GM12878 (cell line): ENCODE data around the gene PPARD. TPM values are rescaled to one million over a fixed set of nuclear protein-coding genes. Genes with fewer than 3 reads are reported as not detected.

ENCODE experiments used
- BHLHE40 ChIP-seq, 2 experiments: fragments of 450-650 bp in 1 of 2; IDR thresholded peaks; 2 replicates each; pipeline ENCODE4 v1.6.1; 2011 to 2017; ENCODE audit warnings: low read depth in 2 of 2, borderline replicate concordance in 1 of 2, improper control_type of control experiment in 1 of 2, low read length in 1 of 2, mild to moderate bottlenecking in 1 of 2
- BRCA1 ChIP-seq: IDR thresholded peaks from 2 replicates; pipeline ENCODE4 v1.6.1; 2011; ENCODE audit warnings: low read depth, low read length, improper control_type of control experiment
- DPF2 ChIP-seq: fragments of 450-650 bp; IDR thresholded peaks from 2 replicates; pipeline ENCODE4 v1.6.1; 2017; ENCODE audit warnings: mild to moderate bottlenecking
- HDGF ChIP-seq: fragments of 450-650 bp; IDR thresholded peaks from 2 replicates; pipeline ENCODE4 v1.6.1; 2016; ENCODE audit warnings: antibody characterized with exemption
- IKZF2 ChIP-seq, 2 experiments: fragments of 450-650 bp; IDR thresholded peaks; 2 replicates each; pipeline ENCODE4 v1.6.1; 2017; ENCODE audit warnings: mild to moderate bottlenecking in 2 of 2, moderate library complexity in 2 of 2
- LARP7 ChIP-seq: fragments of 450-650 bp; IDR thresholded peaks from 2 replicates; pipeline ENCODE4 v1.6.1; 2017; ENCODE audit warnings: mild to moderate bottlenecking
- MAX ChIP-seq: IDR thresholded peaks from 2 replicates; pipeline ENCODE4 v1.6.1; 2012; ENCODE audit warnings: low read depth, low read length, improper control_type of control experiment
- NFXL1 ChIP-seq: fragments of 450-650 bp; IDR thresholded peaks from 2 replicates; pipeline ENCODE4 v1.6.1; 2017; ENCODE audit warnings: antibody characterized with exemption, mild to moderate bottlenecking, borderline replicate concordance
- PML ChIP-seq: IDR thresholded peaks from 2 replicates; pipeline ENCODE4 v1.6.1; 2012; ENCODE audit warnings: low read length, inconsistent platforms
- RAD21 ChIP-seq: IDR thresholded peaks from 2 replicates; pipeline ENCODE4 v1.6.1; 2011; ENCODE audit warnings: mild to moderate bottlenecking, low read depth, low read length, moderate library complexity; ENCODE audit not compliant: insufficient read depth
- RBBP5 ChIP-seq: fragments of 200-600 bp; sonication (generic); conservative IDR thresholded peaks from 2 replicates; pipeline ENCODE4 v1.6.1; 2016
- RUNX3 ChIP-seq: IDR thresholded peaks from 2 replicates; pipeline ENCODE4 v1.6.1; 2012; ENCODE audit warnings: low read length, inconsistent platforms
- SIN3A ChIP-seq: IDR thresholded peaks from 2 replicates; pipeline ENCODE4 v1.6.1; 2012; ENCODE audit warnings: low read depth, low read length, improper control_type of control experiment
- SRF ChIP-seq, 2 experiments: IDR thresholded peaks; 2 replicates each; pipeline ENCODE4 v1.6.1; 2011; ENCODE audit warnings: low read depth in 2 of 2, low read length in 2 of 2, mild to moderate bottlenecking in 1 of 2, moderate library complexity in 1 of 2
- TCF3 ChIP-seq: IDR thresholded peaks from 2 replicates; pipeline ENCODE4 v1.6.1; 2012; ENCODE audit warnings: low read depth, mild to moderate bottlenecking, low read length, borderline replicate concordance; ENCODE audit not compliant: insufficient read depth
- ZNF207 ChIP-seq: fragments of 450-650 bp; IDR thresholded peaks from 2 replicates; pipeline ENCODE4 v1.6.1; 2014; ENCODE audit warnings: antibody characterized with exemption, mild to moderate bottlenecking, borderline replicate concordance
- ZNF274 ChIP-seq: IDR thresholded peaks from one replicate; pipeline ENCODE4 v1.8.0; 2011; ENCODE audit not compliant: insufficient read length, insufficient read depth
- ZNF687 ChIP-seq: fragments of 450-650 bp; IDR thresholded peaks from 2 replicates; pipeline ENCODE4 v1.6.1; 2017; ENCODE audit warnings: mild to moderate bottlenecking, moderate library complexity
- polyA plus RNA-seq, 11 experiments: library from polyadenylated mRNA; depleted of rRNA in 4 of 11; unstranded in 6 of 11; stranded (reverse) in 5 of 11; fragments of >200 nt; fragmentation: Nextera tagmentation in 4 of 11; fragmentation: Illumina TruSeq in 1 of 11; extraction: Ambion mirVana in 4 of 11; extraction: Trizol in 1 of 11; gene quantifications; 1 replicate in 1 of 11; 2 replicates in 10 of 11; pipeline versions ENCODE4 v1.2.1 to v1.2.3, GENCODE V29; 2011 to 2016; ENCODE audit warnings: inconsistent platforms in 2 of 11, missing spikeins in 2 of 11, low read depth in 1 of 11
- total RNA-seq, 4 experiments: library from RNA; depleted of rRNA in 3 of 4; stranded (reverse); fragments of >200 nt in 3 of 4; fragmentation: Illumina TruSeq in 1 of 4; extraction: Trizol in 1 of 4; gene quantifications; 2 replicates each; pipeline versions ENCODE4 v1.2.1 to v1.2.3, GENCODE V29; 2013 to 2021
- TF ChIP-seq, protein P1 (sequence below): IDR thresholded peaks from 2 replicates; pipeline ENCODE4 v1.6.1; 2012; ENCODE audit warnings: low read depth, low read length, improper control_type of control experiment
- TF ChIP-seq, protein P2 (sequence below): fragments of 450-650 bp; IDR thresholded peaks from 2 replicates; pipeline ENCODE4 v1.6.1; 2016; ENCODE audit warnings: mild to moderate bottlenecking

Gene PPARD
- total and polyA plus RNA-seq, 10 of the 15 experiments (the other 5 are each of a cell fraction or from before 2014, with no cell fraction given) = 0.05 to 12.6 (median 6.7) TPM

GRCh38 chr6:35452183-35453090 lies 110.1 kb downstream of the PPARD start, which contains the start of gene FANCE (continued):
- no peak for TF ChIP-seq ZNF274
- peak; percentile 73; the same call in 1 of the 2 replicates for TF ChIP-seq ZNF207
- TF ChIP-seq, protein P1, sequence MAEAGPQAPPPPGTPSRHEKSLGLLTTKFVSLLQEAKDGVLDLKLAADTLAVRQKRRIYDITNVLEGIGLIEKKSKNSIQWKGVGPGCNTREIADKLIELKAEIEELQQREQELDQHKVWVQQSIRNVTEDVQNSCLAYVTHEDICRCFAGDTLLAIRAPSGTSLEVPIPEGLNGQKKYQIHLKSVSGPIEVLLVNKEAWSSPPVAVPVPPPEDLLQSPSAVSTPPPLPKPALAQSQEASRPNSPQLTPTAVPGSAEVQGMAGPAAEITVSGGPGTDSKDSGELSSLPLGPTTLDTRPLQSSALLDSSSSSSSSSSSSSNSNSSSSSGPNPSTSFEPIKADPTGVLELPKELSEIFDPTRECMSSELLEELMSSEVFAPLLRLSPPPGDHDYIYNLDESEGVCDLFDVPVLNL = peak; percentile 64; the same call in 1 of the 2 replicates
- no peak for TF ChIP-seq BRCA1
- TF ChIP-seq, protein P2, sequence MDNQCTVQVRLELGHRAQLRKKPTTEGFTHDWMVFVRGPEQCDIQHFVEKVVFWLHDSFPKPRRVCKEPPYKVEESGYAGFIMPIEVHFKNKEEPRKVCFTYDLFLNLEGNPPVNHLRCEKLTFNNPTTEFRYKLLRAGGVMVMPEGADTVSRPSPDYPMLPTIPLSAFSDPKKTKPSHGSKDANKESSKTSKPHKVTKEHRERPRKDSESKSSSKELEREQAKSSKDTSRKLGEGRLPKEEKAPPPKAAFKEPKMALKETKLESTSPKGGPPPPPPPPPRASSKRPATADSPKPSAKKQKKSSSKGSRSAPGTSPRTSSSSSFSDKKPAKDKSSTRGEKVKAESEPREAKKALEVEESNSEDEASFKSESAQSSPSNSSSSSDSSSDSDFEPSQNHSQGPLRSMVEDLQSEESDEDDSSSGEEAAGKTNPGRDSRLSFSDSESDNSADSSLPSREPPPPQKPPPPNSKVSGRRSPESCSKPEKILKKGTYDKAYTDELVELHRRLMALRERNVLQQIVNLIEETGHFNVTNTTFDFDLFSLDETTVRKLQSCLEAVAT = no peak
- peak in 1 of 2 experiments; percentile 23; a peak in 1 of 4 replicates for TF ChIP-seq SRF (IDR thresholded peaks at IDR 0.05; ENCODE audit: low read depth in 2 of 2, low read length in 2 of 2)
- 0 out of 2 replicates have a peak, but pooled peaks have one; percentile 22 for TF ChIP-seq SIN3A
- TF ChIP-seq RAD21 = no peak
- TF ChIP-seq ZNF687 = peak; percentile 23; the same call in 1 of the 2 replicates
- TF ChIP-seq TCF3 = 0 out of 2 replicates have a peak, but pooled peaks have one; percentile 26
- no peak for TF ChIP-seq RBBP5
- TF ChIP-seq BHLHE40 (IDR thresholded peaks at IDR 0.05; ENCODE audit: borderline replicate concordance in 1 of 2, low read depth in 2 of 2, low read length in 1 of 2) = peak; percentile 66 to 85; a peak in 3 of 4 replicates
- no peak for TF ChIP-seq NFXL1
- TF ChIP-seq HDGF = peak; percentile 54; the same call in 1 of the 2 replicates
- TF ChIP-seq DPF2 = peak; percentile 66
- 0 out of 2 replicates have a peak, but pooled peaks have one; percentile 21 for TF ChIP-seq MAX
- TF ChIP-seq IKZF2 (IDR thresholded peaks at IDR 0.05) = no peak
- peak; percentile 43; the same call in 1 of the 2 replicates for TF ChIP-seq RUNX3
- no peak for TF ChIP-seq PML
- TF ChIP-seq LARP7 = peak; percentile 88
